Sigmoid colon (tissue), 4 donors: ENCODE measurements around the gene DNAJC17.

ENCODE experiments used
- CTCF ChIP-seq, 4 experiments: fragments of 450-650 bp in 3 of 4; fragments of 200-600 bp in 1 of 4; IDR thresholded peaks; one replicate each; pipeline ENCODE4 v1.5.1; 2016 to 2019; ENCODE audit warnings: antibody characterized with exemption in 4 of 4, mild to moderate bottlenecking in 3 of 4, moderate library complexity in 2 of 4
- EP300 ChIP-seq, 4 donors: sonication (generic); formaldehyde crosslinking; IDR thresholded peaks; one replicate each; pipeline ENCODE4 v1.6.1; 2017; ENCODE audit warnings: antibody characterized with exemption in 4 of 4
- POLR2A ChIP-seq, 2 donors: fragments of 450-650 bp; IDR thresholded peaks; one replicate each; pipeline ENCODE4 v1.6.1; 2016; ENCODE audit warnings: antibody characterized with exemption in 2 of 2, mild to moderate bottlenecking in 2 of 2, moderate library complexity in 2 of 2

GRCh38 chr15:40746916-40747418, 60.3 kb downstream of the DNAJC17 start:
- no peak for TF ChIP-seq CTCF (IDR thresholded peaks at IDR 0.05)
- no peak for TF ChIP-seq EP300 (IDR thresholded peaks at IDR 0.05)
- TF ChIP-seq POLR2A (IDR thresholded peaks at IDR 0.05): no peak
